ENCODE results near the gene INTS7. TPM values are rescaled to one million over a fixed set of nuclear protein-coding genes. Genes with fewer than 3 reads are reported as not detected.
"Not testable (repeated sequence)": the region's sequence is repeated elsewhere in the genome, so short reads cannot be mapped to it uniquely, and the experiment has no call there.

INTS7 gene
- total RNA-seq, 1 donor from 2014 or later, result 39.5 TPM

DNA sequence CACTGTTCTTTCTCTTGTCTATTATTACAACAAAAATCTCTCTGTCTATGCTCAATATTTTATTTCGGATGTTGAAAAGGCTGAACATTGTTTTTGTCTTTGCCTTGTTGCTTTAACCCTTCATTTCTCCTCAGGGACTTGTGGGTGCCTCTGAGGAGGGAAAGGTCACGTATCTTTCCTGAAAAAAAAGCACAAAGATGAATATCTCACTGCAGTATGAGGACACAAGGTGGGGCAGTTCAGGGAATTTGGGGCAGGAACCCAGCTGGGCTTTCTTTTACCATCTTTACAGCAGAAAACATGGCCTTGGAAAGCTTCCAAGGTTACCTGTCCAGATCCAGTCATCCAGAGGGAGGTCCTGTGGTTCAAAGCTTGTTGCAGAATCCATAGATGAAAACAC is 105.7 kb downstream of the INTS7 start:
- DNase-seq, result no peak

DNA sequence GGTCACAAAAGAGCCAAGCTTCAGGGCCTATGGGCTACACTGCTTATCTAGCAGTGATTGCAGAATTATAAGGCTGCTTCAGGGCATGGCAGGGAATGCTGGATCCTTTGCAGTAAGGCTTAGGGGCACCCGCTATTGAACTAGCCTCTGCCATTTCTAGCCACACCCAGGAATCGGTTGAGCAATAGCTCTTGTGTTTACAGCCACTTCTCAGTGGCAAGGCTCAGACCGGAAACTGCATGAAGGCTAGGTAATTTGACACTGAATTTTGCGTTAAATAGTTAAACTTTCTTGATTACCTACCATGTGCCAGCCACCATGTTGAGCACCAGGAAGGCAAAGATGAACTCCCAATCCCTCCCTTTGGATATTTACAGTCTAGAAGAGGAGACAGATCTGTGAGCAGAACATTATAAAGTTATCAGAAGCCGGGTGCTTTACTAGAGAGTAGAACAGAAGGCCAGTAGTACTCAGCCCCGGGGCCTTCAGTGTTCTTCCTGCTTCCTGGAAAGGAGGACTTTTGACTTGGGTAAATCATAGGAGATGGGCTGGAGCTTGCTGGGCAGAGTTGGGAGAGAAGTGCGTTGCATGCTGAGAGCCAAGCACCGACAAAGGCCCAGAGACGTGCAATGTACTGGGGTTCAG is 106.2 kb downstream of the INTS7 start:
- DNase-seq, result no peak

DNA sequence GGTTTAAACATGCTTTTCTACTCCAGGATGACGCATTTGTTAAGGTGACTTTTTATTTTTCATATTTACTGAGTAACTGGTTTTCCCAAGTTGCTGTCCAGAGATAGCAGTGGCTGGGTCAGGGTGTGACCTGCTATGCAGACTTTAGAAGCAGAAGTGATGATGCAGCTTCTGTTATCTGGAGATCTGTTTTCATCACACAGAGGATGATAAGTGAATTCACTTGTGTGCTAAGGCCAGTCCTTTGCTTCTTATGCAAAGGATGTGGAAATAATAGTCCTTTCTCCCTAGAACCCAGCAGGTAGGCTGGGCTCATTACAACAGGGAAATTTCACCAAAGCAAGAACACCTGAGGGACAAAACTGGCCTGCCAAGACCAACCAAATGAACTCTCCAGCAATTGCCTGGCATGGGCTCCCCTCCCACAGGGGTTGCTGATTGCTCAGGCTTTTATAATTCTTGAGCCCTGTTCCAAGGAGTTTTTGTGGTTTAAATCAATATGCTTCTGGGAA is 107.0 kb downstream of the INTS7 start:
- DNase-seq, result no peak

DNA sequence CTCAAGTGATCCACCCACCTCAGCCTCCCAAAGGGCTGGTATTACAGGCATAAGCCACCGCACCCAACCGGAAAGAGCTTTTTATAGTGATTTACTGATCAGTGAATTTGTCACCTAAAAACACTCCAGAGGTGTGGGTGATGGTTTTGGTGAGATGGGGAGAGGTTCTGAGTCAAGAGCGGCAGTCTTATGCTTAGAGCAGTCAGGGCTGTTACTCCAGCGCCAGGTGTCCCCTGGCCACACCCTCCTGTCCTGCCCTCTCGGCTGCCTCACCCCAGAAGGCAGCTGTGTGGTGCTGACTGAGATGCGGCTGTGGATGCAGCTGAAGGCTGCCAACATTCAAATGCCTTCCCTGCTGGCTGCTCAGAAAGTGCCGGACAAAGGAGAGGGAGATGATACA is 110.3 kb downstream of the INTS7 start:
- no peak for DNase-seq

DNA sequence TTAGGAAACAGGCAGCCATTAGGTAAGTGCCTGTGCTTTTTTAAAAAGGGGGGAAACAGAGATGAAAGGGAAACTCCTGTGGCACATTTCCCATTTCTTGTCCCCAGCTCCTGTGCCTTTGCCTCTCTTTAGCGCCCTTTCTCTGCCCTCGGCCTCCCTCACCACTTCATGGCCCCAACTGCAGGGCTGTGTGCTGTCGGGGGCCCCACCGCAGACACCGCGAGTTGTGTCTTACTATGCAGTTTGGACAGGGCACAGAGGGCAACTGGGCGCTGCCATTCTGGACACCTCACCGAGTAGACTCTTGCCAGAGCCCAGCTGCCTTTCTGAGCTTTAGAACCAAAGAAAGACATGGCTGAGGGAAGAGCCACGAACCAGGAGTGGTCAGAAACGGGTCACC is 111.1 kb downstream of the INTS7 start:
- DNase-seq, result no peak

DNA sequence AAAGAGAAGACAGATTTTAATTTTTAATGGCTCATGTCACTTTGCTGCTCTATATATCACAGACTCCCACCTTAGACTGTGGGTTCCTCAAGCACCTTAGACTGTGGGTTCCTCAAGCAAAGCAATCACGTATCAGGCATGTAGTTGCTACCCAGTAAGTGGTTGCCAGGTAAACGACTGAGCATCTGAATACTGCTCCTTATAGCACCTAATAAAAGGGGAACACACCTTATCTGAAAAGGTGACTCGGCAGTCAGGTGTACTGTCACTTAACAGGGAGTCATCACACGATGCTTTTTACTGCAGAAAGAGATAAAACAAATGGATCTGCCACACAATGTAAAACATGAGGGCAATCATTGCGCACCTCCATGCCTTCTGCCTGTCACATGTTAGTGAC is 112.3 kb downstream of the INTS7 start:
- no peak for DNase-seq

DNA sequence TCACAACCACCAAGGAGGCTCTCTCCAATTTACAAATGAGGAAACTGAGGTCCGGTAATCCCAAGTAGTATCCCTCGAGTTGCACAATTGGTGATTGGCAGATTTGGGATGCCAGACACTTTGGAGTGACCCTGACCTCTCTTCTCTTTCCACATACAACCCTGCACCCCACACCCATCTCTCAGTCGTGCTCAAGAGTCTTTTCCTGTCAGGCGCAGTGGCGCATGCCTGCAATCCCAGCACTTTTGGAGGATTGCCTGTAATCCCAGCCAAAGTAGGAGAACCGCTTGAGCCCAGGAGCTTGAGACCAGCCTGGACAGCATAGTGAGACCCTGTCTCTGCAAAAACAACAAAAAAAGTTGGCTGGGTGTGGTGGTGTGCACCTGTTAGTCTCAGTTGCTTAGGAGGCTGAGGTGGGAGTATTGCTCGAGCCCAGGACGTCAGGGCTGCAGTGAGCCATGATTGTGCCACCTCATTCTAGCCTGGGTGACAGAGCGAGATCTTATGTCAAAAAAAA is 113.7 kb downstream of the INTS7 start:
- no peak for DNase-seq

DNA sequence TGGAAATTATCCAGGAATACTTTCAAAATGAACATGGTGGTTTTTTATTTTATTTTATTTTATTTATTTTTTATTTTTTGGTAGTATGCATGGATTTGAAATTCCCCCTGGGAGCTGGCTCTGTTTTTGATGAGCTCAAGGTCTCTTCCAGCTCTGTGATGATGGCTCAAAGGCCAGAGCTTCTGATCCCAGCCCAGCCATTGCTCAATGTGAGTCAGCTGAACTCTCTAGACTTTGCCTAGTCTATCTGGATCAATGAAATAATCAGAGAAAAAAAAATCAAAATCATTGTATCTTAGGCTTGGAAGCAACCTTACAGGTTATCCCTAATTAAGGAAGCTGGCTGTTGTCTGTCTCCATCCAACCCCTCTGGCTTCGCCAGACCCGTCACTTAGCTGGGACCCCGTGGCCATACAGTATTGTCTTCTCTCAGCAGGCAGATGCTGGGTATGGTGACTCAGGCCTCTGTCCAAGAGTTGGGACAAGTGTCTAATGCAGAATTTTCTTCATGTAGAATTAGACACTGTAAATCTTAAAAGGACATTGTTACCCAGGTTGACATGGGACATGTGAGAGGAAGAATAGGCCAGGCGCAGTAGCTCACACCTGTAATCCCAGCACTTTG is 114.6 kb downstream of the INTS7 start:
- DNase-seq, result no peak

DNA sequence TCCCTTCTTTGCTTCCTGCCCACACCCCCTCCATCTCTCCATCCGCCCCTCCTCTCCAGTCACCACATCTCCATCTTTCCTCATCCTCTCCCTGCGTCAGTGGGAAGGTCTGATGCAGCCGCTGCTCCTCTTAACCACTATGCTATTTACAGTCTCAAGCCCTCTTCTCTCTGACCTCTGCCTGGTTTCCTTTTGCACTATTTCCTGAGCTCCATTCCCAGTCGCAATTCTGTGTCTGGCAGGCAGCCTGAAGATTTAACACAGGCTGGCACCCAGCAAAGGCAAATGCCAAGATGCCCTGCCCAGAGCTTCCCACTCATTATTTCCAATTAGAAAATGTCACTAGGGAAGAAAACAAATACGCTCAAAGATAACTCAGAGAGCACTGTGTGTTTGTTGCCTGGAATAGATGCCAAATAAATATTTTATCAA is 115.2 kb downstream of the INTS7 start:
- DNase-seq, result no peak

DNA sequence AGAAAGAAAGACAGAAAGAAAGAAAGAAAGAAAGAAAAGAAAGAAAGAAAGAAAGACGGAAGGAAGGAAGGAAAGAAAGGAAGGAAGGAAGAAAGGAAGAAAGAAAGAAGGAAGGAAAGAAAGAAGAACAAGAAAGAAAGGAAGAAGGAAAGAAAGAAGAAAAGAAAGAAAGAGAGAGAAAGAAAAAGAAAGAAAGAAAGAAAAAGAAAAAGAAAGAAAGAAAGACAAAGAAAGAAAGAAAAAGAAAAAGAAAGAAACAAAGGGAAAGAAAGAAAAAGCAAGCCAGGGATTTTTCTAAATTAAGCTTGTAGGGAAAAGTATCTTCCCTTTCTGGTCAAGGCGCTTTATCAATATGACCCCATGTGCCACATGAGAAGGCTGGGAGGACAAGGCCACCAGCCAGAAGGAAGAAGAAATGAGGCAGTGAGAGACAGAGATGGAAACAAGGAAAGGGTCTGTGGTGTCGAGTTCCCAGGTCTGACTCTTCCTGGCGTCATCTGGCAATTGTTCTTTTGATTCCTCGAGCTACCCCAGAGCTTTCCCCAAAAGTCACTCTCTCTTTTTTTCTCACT is 116.4 kb downstream of the INTS7 start:
- DNase-seq, result no peak

DNA sequence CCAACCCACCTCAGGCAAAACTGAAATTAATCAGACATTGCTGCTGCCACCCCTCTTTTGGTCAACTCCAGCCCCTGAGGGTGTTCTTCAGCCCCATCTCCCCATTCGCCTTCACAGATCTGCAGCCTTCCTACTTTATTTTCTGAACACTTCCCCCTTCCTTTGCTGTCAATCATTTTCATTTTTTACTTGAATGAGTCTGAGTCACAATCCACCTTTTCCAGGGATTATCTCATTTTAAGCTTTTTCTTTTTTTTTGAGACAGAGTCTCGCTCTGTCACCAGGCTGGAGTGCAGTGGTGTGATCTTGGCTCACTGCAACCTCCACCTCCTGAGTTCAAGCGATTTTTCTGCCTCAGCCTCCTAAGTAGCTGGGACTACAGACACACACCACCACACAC is 118.9 kb downstream of the INTS7 start:
- not testable (repeated sequence) for DNase-seq

DNA sequence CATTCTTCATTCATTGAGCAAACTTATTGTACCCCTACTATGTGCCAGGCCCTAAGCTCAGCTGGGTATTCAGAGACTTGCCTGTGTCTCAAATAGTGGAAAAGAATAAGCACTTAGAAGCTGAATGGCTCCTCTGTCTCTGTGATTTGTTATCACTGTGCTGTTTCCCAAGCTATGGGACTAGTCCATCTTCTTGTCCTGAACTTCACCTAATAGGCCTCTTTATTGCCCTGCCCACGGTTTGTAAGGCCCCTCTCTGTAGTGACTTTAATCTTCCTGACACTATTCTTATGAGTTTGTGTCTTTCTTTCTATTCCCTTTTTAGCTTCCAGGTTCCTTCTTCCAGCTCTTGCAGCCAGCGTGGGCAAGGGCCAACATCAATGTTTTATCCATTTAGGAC is 119.4 kb downstream of the INTS7 start:
- DNase-seq, result no peak

DNA sequence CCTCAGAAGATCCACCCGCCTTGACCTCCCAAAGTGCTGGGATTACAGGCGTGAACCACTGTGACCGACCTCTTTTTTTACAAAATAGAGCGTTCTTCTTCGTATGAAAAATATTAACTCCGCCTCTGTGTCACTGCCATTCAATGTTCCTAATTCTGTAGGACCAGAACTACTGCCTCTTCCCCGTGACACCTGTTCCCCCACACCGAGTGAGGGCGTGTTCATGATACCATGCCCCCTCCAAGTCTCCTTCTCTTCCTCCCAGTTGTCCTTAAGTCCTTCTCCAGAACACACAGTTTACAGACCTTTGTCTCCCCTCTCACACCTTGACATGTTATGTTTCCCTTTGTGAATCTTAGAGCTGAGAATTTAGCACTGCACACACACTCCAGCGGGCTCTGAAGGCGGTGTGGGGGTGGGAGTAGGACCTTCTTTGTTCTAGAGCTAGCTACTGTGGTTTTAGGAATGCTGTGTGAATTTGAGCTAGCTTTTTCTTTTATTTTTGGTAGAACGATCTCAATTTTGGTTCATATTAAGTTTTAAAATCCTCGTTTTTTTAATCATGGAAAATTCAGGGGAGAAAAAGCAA is 122.4 kb downstream of the INTS7 start:
- no peak for DNase-seq

DNA sequence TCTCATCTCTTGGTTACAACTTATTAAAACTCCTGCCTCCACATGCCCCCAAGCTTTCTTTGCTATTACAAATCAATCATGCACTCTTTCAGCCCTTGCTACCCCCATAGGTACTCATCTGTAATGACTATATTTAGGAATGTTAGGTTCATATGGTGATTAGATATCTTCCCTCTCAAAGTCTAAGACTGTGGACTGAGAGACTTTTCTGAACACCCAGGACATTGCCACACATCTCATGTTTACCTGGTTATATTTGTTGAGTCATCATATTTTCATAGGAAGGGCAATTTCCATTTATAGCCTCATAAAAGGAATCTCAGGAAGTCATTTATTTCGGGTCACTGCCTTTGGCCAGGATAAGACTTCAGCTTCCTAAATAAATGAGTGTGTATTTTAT is 123.3 kb downstream of the INTS7 start:
- DNase-seq, result no peak

DNA sequence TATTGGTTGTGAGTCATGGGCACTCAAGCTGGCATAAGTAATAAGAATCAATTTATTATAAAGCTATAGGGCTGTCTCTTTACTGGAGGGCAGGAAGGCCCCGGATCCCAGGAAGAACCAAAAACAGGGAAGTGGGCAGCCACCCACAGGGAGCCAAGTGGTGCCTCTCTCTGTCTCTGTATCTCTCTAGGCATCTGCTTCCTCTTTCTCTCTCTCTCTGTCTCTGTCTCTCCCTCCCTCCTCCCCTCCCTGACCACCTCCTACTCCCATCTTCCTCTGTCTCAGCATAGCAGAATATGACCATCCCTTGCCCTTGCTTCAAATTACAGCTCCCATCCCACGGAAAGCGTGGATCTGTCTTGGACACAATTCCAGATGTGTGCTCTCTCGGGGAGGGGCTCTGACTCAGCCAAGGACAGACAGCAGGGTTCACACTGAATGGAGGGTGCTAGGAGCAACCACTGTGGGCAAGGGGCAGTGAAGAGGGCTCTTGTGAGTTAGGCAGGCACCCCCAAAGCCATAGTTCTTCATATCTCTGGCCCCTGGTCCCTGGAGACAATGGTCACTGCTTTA is 124.4 kb downstream of the INTS7 start:
- DNase-seq, result no peak

DNA sequence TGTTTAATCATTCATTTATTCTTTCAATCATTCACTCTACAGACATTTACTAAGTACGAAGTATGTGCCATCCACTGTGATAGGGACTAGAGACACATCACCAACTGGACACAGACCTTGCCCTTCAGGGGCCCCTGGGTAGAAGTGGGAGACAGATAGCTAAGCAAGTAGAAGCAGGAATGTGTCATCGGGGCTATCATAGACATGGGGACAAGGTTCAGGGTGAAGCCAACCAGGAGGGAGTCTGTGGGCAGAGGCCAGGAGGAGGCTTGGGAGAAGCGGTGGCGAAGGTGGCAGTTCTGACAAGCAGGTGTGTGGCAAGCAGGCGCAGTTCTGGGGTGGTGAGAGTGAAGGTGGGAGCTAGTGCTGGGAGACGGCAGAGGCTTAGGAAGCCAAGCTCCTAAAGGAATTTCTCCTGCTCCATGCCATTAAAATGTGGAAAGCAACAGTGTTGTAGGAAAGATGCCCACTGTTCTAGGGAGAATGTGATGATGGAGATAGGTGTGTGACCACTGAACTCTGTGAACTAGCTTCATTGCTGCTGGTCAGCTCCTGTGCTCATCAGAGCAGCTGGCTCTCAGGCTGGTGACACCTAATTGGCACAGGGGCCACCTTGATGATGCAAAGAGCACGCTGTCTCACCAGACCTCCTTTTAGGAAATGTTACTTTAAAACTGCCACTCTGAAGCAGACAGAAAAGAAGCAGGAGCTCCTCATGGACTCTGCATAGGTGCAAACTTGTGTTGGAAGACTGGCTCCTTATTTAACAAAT is 125.1 kb downstream of the INTS7 start:
- no peak for DNase-seq

DNA sequence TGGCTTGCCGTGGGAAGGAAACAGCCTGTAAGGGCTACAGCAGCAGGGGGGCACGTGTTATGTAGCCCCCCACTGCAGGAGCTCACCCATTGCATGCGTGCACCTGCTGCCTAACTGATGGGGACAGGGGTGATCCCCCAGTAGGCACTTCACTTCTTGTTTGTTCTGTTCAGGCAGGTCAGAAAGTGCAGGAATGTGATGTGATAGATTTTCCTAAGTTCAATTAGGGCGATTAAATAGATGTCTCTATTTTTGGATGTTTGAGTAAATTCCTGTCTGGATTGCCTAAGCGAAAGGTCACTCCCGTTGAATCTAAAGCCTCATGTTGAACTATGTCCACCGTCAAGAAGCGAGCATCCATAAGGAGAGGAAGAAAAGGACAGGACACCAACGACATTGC is 126.0 kb downstream of the INTS7 start:
- DNase-seq, result no peak

DNA sequence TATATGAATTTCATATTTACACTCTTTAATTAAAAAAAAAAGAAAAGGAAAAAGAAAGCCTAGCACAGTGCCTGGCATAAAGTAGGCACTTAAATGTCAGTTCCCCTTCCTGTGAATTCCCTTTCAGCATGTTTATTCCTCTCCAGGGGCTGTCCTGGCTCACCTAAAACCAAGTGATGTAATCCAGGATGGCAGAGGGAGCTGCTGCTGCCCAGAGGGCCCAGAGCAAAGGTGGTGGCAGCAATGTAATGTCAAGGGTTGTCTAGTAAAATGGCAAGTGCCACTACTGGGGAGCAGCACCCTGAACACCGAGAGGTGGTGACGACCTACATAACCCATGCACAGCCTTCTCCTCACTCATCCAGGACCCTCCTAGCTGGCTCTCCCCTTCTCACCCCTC is 126.4 kb downstream of the INTS7 start:
- DNase-seq, result no peak

DNA sequence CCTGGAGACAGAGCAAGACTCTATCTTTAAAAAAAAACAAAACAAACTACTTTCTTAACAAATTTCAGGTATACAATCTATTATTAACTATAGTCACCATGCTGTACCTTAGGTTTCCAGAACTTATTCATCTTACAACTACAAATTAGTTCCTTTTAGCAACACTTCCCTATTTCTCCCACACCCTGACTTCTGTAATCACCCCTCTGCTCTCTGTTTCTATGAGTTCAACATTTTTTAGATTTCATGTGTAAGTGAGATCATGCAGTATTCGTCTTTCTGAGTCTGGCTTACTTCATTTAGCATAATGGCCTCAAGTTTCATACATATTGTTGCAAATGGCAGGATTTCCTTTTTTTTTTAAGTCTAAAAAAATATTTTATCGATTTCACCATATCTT is 126.9 kb downstream of the INTS7 start:
- DNase-seq, result no peak

DNA sequence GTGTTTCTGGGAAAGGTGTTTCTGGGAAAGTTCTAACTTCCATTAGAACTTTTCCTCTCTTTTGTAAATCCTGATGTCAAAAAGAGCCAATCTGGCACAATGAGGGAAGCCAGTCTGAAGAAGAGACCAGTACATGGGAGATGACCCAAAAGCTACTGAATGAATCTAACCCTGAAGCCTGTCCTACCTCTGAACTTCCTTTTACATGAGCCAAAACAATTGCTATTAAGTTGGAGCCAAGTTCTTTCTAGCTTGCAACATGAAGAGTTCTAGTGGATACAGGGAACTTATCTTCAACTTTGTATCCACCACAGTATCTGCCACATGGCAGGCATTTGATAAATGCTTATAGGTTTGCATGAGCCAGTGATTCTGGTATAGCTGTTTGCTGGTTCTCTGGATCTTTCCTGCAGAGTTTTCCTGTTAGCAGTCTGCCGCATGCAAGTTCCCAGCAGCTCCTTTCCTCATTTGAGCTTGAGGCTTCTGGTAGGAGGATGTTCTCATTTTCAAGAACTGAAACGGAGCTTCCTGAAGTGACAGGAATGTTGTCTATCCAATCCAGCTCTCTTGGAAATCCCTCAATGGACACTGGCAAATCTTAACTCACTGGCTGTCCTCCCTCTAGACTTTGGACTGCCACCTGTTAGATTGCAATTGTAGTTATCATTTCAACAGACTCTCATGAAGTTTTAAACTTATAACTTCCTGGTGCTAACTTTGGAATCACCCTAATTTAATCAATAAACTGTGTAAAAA is 131.7 kb downstream of the INTS7 start:
- DNase-seq, result no peak

DNA sequence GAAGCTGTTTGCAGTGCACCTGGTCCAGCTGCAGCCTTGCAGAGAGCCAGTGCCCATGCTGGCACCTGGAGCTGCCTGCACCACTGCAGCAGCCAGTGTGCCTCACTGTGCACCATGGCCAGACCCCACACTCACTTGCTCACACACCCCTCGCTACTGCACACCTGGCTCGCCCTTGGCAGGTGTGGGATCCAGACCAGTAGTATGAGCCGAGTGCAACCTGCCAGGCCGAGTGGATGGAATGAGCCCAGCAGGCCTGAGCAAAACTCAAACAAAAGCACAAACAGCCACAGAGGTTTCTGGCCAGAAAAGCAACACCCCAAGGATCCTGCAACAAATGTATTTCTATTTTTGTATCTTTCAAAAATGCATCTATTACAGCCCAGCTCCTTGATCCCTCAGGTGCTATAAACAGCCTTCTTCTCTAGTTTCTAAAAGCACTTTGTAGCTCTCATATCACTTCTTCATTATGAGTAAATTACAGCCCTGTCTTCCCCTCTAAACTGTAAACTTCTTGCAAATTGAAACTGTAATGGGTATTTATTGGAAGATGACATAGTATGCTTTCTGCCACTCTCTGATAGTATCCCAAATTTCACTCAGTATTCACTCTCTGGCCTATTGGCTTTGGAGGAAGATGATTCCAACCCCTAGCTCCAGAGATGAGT is 132.6 kb downstream of the INTS7 start:
- no peak for DNase-seq
